Sciatic nerve (tissue), 2 donors: ENCODE data around the gene SDK2. TPM values are rescaled to one million over a fixed set of nuclear protein-coding genes. Genes with fewer than 3 reads are reported as not detected.

ENCODE experiments used
- ATAC-seq: fragments of 200-7000 bp; cut with Tn5 transposase; one replicate; pipeline ENCODE4 v1.9.1; 2020; ENCODE audit warnings: mild to moderate bottlenecking, moderate library complexity
- DNase-seq: peaks from one replicate; pipeline ENCODE4 v3.0.0-alpha.2; 2020; ENCODE audit warnings: low spot score
- intact Hi-C: fragments of 100-400 bp; cut with DNase I; formaldehyde crosslinking; loops from one replicate; pipeline ENCODE4 v1.14.2; 2022
- total RNA-seq: library from RNA; stranded (reverse); fragmentation: NEBNext Ultra II Directional; extraction: Animal tissue kit (Norgen Biotek cat#: 25700); gene quantifications from one replicate; pipeline ENCODE4 v1.2.1, GENCODE V29; 2021
- donor health status: DM: no; HTN: no; CAD: no.
- donor health status: DM: no; HTN: no; CAD: no.

SDK2 gene
- total RNA-seq, 1 donor from 2014 or later = 10.8 TPM

DNA sequence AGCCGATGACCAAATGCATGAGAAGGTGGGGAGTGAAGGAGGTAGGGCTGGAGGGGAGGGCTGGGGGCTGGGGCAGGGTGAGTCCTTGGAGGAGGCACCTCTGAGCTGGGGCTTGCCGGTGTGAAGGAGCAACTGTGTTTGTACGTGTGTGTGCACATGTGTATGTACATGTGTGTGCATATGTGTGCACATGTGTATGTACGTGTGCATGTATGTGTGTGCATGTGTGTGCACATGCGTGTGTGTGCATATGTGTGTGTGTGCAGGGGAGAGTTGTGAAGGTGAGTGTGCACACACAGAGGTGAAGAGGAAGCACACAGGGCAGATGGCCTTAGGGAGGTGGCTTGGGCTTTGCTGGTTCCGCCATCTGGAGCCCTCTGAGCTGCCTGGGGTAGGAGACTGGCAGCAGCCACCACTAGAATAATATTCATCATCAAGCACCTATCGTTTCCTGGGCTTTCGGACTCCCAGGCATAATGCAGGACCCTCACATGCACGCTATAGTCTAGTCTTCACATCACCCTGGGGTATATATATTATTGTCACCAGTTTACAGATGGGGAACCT is 211.5 kb downstream of the SDK2 start:
- intact Hi-C loops = loop anchor here (5.0 kb wide), 1 partner anchor 275 kb away; no protein-coding TSS in a partner anchor
- DNase-seq = no peak

DNA sequence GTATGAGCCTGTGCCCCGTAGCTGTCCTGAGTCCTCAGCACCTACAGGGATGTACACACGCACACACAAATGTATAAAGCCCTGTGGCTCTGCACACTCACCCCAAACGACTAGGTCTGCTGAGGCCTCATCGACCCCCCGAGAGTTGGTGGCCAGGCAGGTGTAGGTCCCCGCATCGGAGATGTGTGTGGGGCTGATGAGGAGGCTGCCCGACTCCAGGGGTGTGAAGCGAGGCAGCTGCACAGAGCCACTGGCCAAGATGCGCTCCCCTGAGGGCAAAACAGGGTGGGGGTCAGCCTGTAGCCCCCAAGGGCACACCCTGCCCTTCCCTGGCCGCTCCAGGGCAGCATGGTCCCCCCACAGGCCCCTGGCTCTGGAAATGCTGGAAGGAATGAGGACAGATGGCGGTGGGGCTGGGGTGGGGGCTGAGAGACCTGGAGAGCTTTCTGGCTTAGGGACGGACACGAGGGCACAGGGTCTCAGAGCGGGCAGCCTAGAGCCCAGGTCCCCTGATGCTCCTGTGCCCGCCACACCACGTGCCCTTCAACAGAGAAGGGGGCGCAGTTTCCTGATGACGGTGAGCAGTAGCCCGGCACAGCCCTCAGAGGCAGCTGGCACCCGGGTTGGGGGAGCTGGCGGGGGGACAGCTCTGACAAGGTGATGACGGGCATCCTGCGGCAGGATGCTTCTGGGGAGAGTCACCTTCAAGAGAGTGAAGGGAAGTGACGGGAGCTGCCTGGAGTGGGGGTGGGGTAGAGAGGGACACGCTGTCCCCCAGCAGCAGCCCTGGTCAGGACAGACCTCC is 212.6 kb downstream of the SDK2 start:
- intact Hi-C loops = loop anchor here (5.0 kb wide), 1 partner anchor 276 kb away; no protein-coding TSS in a partner anchor
- ATAC-seq (no peak), DNase-seq (no peak)

More for the DNA sequence above, 211.5 kb downstream of the SDK2 start:
- no peak for ATAC-seq

- intact Hi-C loops = loop anchor here (5.0 kb wide), 1 partner anchor 276 kb away; no protein-coding TSS in a partner anchor
- DNase-seq = no peak
- no peak for ATAC-seq
Measured at GRCh38 chr17:73430848-73431247, 213.4 kb downstream of the SDK2 start.

DNA sequence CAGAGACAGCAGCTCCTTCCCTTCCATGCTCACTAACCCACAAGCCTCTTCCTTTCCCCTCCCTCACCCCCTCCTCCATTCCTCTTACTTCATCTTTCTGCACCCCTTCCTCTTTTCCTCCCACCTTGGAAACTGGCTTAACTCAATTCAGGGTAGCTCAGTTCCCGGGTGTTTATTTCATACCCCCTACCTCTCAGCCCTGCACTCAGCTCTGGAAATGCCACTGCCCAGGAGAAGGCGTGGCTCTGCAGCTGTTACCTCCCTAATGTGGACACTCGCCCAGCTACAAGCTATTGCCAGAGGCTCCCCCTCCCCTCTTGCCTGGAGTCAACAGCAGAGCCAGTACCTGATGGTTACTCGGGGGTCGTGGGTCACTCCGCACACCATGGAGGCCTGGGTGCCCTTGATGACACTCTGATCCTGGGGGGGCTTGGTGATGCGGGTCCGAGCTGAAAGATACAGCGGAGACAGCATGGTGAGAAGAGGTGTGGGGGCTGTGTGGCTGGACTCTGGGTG is 214.0 kb downstream of the SDK2 start:
- ATAC-seq (peak; percentile 15), DNase-seq (no peak)
- intact Hi-C loops = loop anchor here (5.0 kb wide), 1 partner anchor 277 kb away; no protein-coding TSS in a partner anchor

DNA sequence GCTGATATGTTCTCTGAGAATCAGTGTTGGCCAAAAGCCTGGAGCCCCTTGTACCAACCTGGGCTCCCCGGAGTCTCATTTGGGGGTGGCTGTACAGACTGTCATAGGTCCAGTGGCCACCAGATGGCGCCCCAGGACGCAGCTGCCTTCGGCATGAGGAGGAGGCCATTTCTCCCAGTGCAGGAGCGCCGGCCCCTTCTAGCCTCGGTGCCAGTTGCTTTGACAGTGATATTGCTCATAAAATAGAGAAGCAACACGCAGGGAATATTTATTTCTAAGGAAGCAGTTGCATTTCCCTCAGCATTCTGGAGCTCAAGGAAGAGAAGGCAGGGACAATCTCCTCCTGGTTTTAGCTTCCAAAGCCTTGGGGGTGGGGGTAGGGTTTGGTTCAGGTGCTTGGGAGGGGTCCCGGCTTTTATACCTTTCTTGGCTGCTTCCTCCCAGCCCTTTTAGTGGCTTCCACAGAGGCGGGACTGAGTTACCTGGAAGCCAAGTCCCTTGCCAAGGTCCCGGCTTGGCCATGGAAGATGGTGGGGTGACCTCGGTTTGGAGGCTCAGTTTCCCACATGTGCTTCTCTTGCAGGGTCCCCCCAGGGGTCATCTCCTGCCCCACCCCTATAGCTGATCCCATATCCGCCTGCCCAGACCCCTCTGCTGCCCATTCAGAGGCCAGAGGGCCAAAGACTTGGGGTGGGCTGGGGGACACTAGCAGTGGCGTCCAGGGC is 214.6 kb downstream of the SDK2 start:
- DNase-seq = peak; percentile 96
- peak; percentile 93 for ATAC-seq

GRCh38 chr17:73427198-73427597 is 217.0 kb downstream of the SDK2 start:
- no peak for DNase-seq
- no peak for ATAC-seq
- intact Hi-C loops = no loop called here

More for the DNA sequence above, 214.6 kb downstream of the SDK2 start:
- intact Hi-C loops = loop anchor here (5.0 kb wide), 1 partner anchor 278 kb away; no protein-coding TSS in a partner anchor

- intact Hi-C loops = no loop called here
- no peak for ATAC-seq
- DNase-seq = no peak
Measured at GRCh38 chr17:73424571-73424970, 219.7 kb downstream of the SDK2 start.

DNA sequence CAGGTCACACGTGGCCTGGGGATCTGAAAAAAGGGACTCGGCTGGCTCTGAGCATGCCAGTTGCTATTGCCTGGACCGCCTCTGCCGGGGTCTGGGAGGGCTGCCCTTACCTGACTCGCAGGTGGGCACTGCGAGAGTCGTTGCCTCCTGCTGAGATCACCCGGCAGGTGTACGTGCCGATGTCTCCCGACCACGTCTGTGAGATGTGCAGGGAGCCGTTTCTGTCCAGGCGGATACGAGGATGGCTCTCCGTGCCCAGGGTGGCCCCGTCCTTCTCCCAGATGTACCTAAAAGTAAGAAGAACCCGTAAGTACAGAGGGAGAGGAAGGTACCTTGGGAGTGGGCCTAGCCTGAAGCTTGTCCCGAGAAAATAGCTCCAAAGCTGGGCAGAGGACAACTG is 220.4 kb downstream of the SDK2 start:
- ATAC-seq = no peak
- no peak for DNase-seq
- intact Hi-C loops = no loop called here

GRCh38 chr17:73423159-73423715 is 221.0 kb downstream of the SDK2 start:
- DNase-seq (no peak), ATAC-seq (no peak)
- intact Hi-C loops = no loop called here

GRCh38 chr17:73422121-73422520 is 222.1 kb downstream of the SDK2 start:
- ATAC-seq (no peak), DNase-seq (no peak)
- intact Hi-C loops = no loop called here

DNA sequence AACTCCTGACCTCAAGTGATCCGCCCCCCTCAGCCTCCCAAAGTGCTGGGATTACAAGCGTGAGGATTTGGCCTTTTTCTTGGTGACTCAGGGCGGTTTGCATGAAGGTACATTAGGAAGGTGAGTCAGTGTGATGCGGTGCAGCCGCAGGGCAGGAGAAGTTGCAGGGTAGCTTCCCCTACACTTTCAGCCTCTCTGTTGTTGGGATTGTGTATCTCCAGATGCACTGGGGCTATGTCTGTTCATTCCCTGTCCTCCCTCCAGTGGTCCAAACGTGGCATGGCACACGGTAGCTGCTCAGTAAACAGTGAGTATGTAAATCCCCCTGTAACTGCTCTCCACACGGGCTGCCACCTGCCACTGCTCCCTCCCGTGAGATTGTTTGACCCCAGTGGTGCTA is 223.3 kb downstream of the SDK2 start:
- DNase-seq = no peak

DNA sequence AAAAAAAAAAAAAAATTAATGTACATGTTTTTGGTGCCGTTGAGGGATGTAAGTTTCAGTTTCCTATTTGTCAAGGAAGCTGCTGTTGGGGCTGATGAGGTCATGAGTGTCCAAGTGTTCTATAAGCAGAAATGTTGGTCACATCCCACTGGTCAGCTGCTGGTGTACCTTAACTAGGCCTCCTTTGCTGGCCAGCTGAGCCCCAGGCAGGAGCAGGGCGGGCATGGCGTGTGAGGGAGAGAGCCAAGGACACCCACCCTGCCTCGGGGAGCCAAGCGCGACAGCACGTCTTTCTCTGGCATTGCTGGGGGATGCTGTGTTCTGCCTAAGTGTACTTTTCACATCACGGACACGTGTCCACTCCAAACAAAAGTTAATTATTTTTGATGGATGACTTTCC is 224.4 kb downstream of the SDK2 start:
- DNase-seq (no peak), ATAC-seq (peak; percentile 32)
- intact Hi-C loops = no loop called here

More for the DNA sequence above, 223.3 kb downstream of the SDK2 start:
- ATAC-seq = no peak
- intact Hi-C loops = no loop called here

GRCh38 chr17:73419051-73419450 is 225.2 kb downstream of the SDK2 start:
- ATAC-seq (no peak), DNase-seq (no peak)
- intact Hi-C loops = no loop called here

DNA sequence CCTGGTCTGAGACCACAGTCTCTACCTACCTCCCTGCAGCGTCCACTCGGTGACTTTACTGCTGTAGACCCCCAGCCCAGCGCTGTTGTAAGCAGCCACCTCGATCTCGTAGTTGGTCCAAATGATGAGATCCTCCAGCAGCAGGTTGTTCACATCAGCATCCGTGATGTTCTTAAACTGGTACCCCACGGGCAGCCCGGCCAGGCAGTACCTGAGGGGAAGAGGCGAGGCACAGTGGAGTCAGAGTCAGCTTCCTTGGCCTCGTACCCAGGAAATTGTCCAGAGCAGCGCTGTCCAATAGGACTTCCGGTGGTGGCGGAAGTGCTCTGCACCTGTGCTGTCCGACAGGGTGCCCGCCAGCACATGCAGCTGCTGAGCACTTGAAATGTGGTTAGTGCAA is 228.5 kb downstream of the SDK2 start:
- ATAC-seq (no peak), DNase-seq (no peak)
- intact Hi-C loops = no loop called here

GRCh38 chr17:73414171-73414955 is 229.9 kb downstream of the SDK2 start:
- ATAC-seq = no peak
- DNase-seq = no peak
- intact Hi-C loops = no loop called here

DNA sequence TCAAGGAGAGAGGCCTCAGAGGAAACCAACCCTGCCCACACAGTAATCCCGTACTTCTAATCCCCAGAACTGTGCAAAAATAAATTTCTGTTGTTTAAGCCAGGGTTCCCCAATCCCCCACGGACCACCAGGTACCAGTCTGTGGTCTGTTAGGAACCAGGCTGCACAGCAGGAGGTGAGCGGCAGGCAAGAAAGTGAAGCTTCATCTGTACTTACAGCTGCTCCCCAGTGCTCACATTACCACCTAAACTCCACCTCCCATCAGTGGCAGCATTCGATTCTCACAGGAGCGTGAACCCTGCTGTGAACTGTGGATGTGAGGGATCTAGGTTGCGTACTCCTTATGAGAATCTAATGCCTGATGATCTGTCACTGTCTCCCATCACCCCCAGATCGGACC is 231.3 kb downstream of the SDK2 start:
- intact Hi-C loops = no loop called here
- ATAC-seq = no peak
- DNase-seq = no peak

- ATAC-seq (peak; percentile 61), DNase-seq (no peak)
- intact Hi-C loops = no loop called here
Measured at GRCh38 chr17:73411313-73411747, 232.9 kb downstream of the SDK2 start.

DNA sequence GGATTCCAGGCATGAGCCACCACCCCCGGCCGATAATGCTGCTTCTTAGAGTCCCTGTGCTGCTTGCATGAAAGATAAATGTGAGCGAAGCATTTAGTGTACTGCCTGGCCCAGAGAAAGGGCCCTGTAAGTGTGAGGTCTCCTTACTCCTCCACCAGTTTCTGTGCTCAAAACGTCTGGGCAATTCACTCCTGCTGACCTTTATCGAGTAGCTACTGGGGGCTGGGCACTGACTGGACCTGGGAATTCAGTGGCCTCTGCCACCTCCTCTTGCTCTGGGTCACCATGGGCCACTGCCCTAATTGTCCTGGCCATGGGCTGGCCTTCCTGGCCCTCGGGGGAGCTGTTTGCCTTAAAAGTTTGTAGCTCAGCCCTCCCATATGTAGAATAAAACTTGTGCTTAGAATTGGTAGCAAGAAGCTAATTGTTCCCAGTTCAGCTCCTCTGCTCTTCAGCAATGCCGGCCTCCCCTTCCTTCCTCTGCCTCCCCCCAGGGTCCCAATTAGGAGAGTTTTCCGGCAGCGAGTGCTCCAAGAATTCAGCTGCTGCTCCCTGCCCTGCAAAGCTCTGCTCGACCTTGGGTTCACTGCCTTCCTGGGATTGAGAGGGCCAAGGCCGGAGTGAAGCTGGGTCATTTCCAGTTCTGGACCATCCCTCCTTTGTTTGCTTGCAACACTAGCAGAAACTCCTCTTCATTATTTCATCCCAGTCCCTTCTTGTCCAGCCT is 233.5 kb downstream of the SDK2 start:
- peak; percentile 76 for ATAC-seq
- no peak for DNase-seq

More for the DNA sequence above, 233.5 kb downstream of the SDK2 start:
- intact Hi-C loops = no loop called here
